IPS-NIHi7 (cell line): ENCODE results near the gene DIPK2B.

Experiments used
- DNase-seq: peaks from one replicate; pipeline ENCODE4 v3.0.0; 2012; ENCODE audit warnings: mixed read lengths; ENCODE audit errors: extremely low spot score

Gene DIPK2B

GRCh38 chrX:45164021-45164621, 36.6 kb downstream of the DIPK2B start:
- no peak for DNase-seq

GRCh38 chrX:45157647-45158046, 43.0 kb downstream of the DIPK2B start:
- no peak for DNase-seq

GRCh38 chrX:45154462-45154861, 46.2 kb downstream of the DIPK2B start:
- no peak for DNase-seq

GRCh38 chrX:45154033-45154360, 46.7 kb downstream of the DIPK2B start:
- no peak for DNase-seq
